Neuron (in vitro differentiated cells): ENCODE data around the gene NDFIP2.

Source experiments
- H2AFZ ChIP-seq: one replicate; pipeline ENCODE4 v1.6.1; 2013; ENCODE audit warnings: low read depth, mild to moderate bottlenecking, inconsistent platforms, low read length, moderate library complexity
- H3K27me3 ChIP-seq: one replicate; pipeline ENCODE4 v1.6.1; 2013; ENCODE audit warnings: low read length; ENCODE audit not compliant: insufficient read depth
- H3K36me3 ChIP-seq: one replicate; pipeline ENCODE4 v1.6.1; 2013; ENCODE audit warnings: low read length; ENCODE audit not compliant: insufficient read depth
- H3K4me1 ChIP-seq: one replicate; pipeline ENCODE4 v1.6.1; 2013; ENCODE audit warnings: low read length; ENCODE audit not compliant: insufficient read depth
- H3K4me3 ChIP-seq: 2 replicates; pipeline ENCODE4 v1.5.1; 2013; ENCODE audit warnings: mild to moderate bottlenecking, low read length, moderate library complexity
- H3K9me3 ChIP-seq: one replicate; pipeline ENCODE4 v1.6.1; 2013; ENCODE audit warnings: low read length

NDFIP2 gene

DNA sequence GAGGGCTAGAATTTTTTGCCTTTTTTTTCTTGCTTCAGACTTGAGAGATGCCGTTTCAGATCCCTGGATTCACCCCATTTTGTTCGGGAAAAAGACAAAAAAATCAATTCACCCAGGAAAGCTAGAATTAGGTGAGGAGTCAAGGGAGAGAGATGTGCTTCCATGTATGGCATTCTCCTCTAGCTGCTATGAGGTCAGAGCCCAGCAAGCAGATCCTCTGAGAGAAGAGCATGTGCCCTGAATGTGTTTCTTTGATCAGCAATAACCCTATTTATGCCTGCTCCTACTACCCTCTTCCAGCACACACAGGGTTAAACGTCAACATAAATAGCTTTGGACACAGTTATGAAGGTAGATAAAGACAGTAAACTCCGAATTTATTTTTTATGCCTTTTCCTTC lies 53.6 kb downstream of the NDFIP2 start:
- Histone ChIP-seq H3K27me3 (no peaks in the 10 kb centered on the region), H3K9me3 (no peaks in the 10 kb centered on the region), H3K4me3 (no peak overlapping the region), H3K4me1 (no peaks in the 10 kb centered on the region), H3K36me3 (no peaks in the 10 kb centered on the region), H2AFZ (no peak overlapping the region)

DNA sequence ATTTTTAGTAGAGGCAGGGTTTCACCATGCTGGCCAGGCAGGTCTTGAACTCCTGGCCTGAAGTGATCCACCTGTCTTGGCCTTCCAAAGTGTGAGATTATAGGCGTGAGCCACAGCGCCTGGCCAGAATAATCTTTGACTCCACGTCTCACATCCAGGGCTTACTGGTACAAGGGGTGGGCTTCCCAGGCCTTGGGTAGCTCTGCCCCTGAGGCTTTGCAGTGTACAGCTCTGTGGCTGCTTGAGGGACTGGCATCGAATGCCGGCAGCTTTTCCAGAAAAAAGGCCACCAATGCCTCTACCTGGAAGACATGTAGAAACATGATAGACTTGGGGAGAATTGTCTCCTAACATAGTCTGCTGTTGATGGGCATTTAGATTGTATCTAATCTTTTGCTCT lies 57.8 kb downstream of the NDFIP2 start:
- no peak overlapping the region for H2AFZ ChIP-seq
- H3K4me1 ChIP-seq: no peaks in the 10 kb centered on the region
- H3K27me3 ChIP-seq: no peaks in the 10 kb centered on the region
- H3K36me3 ChIP-seq: no peaks in the 10 kb centered on the region
- no peak overlapping the region for H3K4me3 ChIP-seq
- H3K9me3 ChIP-seq: no peaks in the 10 kb centered on the region

DNA sequence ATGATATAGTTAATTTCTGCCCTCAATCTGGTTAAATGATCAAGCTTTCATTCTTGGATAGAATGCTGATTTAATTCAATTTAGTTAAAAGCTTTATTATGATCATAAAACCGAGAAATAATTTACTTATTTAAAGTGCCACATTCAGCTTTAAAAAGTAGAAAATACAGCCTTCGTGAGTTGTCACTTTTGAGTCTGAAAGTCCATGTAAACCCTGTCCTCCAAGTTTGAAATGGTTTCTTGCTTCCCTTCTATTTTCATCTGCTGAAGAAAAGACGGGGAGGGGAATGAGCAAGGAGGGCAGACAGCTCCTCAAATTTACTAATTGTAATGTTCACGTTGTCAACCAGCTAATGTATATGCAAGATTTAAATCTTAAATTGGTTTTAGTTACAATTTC lies 59.5 kb downstream of the NDFIP2 start:
- Histone ChIP-seq H3K27me3 (no peaks in the 10 kb centered on the region), H2AFZ (no peak overlapping the region), H3K36me3 (no peaks in the 10 kb centered on the region), H3K9me3 (no peaks in the 10 kb centered on the region), H3K4me1 (no peaks in the 10 kb centered on the region), H3K4me3 (no peak overlapping the region)

DNA sequence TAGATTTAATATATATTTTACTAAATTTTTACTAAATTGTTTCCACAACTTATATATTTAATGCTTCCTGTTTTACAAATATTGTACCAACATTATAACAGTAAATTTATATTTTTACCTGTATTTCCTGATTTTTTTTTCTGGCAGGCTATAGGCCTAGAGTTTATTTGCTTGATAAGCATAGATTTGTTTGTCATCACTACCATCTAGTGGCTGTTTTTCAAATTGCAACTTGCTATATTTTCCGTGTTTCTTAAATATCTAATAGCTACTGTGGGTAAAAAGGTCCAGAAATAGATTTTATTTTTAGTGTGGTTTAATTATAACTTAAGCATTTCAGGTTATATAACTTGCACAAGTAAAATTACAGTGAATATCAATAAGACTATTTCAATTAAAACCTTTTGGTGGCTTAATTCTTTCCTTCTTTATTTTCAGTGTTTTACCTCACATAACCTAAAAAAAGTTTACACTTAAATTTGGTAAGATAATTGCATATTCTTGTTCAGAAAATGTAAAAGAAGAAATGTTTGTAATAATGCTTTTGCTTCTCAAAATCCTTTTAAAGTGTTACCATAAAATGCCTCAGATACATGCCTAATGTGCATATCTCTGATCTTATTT lies 60.6 kb downstream of the NDFIP2 start:
- Histone ChIP-seq H3K4me3 (no peak overlapping the region), H3K27me3 (no peaks in the 10 kb centered on the region), H3K4me1 (no peaks in the 10 kb centered on the region), H3K36me3 (no peaks in the 10 kb centered on the region), H2AFZ (no peak overlapping the region), H3K9me3 (no peaks in the 10 kb centered on the region)

DNA sequence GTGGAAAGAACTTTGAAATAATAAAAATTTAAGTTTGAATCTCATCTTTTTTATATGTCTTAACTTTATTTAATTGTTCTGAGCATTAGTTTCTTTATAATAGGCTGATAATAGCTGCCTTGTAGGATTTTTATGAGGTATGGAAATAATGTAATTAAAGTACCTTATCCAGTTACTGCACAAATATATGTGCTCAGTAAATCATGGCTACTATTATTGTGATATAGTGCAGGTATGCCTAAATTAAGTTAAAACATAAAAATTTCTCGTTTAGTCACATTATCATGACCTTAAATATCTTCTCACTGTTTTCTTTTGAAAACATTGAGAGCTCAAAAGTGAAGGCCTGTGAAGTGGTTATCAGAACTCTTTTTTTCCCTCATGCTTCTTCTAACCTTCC lies 62.9 kb downstream of the NDFIP2 start:
- no peaks in the 10 kb centered on the region for H3K27me3 ChIP-seq

DNA sequence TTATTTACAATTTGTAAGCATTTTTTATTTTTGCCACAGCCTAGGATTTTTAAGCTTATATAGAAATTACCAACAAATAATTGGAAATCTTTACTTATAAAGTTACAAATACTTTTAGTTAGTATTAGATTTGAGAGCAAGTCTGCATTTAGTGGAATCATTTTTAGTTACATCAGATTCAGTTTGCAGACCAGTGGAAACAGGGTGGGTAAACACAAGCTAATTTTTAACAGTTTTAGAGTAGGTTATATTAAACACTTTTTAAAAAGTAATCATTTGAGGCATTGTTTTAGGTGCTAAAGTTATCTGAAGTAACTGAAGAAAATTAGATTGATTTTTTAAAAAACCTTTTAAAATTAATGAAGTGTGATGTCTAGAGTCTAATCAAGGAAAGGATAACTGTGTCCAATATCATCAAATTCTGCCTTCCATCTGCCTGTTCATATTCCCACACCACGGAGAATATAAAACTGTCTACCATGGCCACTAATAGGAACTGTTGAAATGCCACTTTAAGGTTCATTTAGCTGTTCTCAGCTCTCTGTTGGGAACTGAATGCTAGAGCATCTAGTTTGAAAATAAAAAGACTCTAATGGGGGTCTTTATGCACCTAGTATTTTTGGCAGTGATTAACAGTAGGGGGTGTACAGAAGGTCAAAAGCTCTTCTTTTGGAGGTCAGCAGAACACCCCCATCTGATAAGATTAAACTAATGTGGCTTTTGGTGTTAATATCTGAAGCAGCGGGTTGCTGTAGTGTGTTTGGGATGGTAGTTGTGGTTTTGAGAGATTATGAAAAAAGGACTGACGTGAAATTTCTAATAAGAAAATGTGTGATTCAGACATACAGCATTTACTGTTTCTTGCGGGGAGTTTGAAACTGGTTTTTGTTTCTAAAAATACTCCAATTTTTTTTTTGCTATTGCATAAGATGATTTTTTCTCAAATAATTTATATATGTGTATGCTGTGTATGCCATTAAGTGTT lies 66.5 kb downstream of the NDFIP2 start:
- Histone ChIP-seq H3K36me3 (no peaks in the 10 kb centered on the region), H3K27me3 (no peaks in the 10 kb centered on the region), H3K4me1 (no peaks in the 10 kb centered on the region), H3K4me3 (no peak overlapping the region), H3K9me3 (no peaks in the 10 kb centered on the region), H2AFZ (no peak overlapping the region)

More for the DNA sequence above, 62.9 kb downstream of the NDFIP2 start:
- Histone ChIP-seq H2AFZ (no peak overlapping the region), H3K36me3 (no peaks in the 10 kb centered on the region), H3K9me3 (no peaks in the 10 kb centered on the region), H3K4me1 (no peaks in the 10 kb centered on the region), H3K4me3 (no peak overlapping the region)

DNA sequence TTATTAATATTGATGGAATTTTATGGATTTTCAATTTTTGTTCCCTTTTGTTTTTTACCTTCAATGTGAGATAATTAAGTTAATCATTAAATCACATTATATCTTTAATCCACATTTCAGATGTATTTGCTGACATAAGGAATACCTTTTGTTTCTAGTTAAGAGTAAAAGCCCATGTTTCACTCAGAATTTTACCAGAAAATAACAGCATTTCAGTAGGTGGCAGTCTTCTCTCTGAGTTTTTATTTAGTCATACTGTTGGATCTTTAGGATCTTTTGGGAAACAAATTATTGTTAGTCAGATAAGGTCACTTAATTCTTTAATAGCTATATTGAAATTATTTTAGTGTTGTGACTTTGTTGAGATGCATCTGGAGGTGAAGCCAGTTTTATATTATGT lies 67.9 kb downstream of the NDFIP2 start:
- Histone ChIP-seq H3K4me1 (no peaks in the 10 kb centered on the region), H3K27me3 (no peaks in the 10 kb centered on the region), H2AFZ (no peak overlapping the region), H3K36me3 (no peaks in the 10 kb centered on the region), H3K9me3 (no peaks in the 10 kb centered on the region), H3K4me3 (no peak overlapping the region)

DNA sequence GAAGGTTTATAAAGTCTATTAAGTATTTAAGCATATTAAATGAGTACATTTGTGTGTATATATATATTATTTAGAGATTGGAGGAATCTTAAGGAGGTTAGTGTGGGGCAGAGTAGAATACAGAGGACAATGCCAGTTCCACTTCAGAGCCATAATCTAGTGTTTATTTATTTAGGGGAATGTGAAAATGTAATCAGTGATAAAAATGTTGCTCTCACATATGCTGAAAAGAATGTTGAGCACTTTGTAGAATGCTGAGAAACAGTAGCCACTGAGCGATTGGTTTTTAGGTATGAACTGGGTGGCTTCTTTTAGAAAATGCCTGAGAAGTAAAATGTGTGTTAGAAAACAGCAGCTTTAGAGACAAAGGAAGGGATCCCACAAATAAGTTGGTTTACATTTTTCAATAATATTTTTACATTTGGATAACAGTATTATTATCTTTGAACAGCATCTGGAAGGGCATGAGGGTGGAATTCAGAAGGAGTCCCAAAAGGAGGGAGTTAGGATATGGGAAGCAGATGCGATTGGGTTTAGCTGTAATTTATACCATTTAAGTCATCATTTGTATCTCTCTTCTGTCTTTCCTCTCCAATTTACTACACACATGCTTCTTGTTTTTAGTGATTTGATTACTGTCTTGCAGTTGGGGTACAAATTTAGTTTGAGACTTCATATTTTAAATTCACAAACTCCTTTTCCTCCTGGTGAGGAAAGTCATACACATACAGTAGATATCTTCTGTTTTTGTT lies 68.6 kb downstream of the NDFIP2 start:
- H3K4me1 ChIP-seq: no peaks in the 10 kb centered on the region
- no peaks in the 10 kb centered on the region for H3K27me3 ChIP-seq
- H3K9me3 ChIP-seq: no peaks in the 10 kb centered on the region
- H2AFZ ChIP-seq: no peak overlapping the region
- H3K36me3 ChIP-seq: no peaks in the 10 kb centered on the region
- no peak overlapping the region for H3K4me3 ChIP-seq

DNA sequence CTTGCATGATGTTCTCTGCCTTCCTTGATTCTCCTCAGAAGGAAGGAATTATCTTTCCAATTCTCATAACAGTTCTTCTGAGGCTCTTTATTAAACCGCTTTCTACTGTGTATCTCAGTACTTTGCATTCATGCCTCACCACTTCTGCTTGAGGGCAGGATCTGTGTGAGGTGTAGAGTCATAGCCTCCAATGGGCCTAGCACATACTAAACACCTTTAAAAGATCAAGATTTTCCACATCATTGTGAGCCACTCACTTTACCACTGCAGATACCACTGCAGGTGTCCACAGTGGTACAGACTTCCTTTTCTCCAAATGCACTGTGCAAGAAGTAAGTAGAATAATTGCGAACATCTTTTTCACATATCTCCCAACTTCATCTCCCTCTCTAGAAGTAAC lies 76.7 kb downstream of the NDFIP2 start:
- H3K4me3 ChIP-seq: no peak overlapping the region
- no peaks in the 10 kb centered on the region for H3K36me3 ChIP-seq
- no peak overlapping the region for H2AFZ ChIP-seq
- H3K9me3 ChIP-seq: peaks cover 3% of the 10 kb centered on the region
- no peaks in the 10 kb centered on the region for H3K4me1 ChIP-seq
- H3K27me3 ChIP-seq: no peaks in the 10 kb centered on the region

DNA sequence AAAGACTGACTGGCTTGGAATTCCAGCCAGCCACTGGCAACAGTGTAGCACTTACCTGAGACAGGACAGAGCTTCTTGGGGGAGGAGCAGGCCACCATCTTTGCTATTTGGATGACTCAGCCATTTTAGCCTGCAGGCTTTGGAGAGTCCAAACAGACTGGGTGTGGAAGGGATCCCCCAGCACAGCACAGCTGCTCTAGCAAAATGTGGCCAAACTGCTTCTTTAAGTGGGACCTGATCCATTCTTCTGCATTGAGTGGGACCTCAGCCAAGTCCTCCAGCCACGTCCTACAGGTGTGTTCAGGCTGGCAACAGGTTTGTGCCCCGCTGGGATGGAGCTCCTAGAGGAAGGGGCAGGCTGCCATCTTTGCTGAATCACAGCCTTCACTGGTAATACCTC lies 80.0 kb downstream of the NDFIP2 start:
- Histone ChIP-seq H3K9me3 (peaks cover 3% of the 10 kb centered on the region), H3K4me3 (no peak overlapping the region)

DNA sequence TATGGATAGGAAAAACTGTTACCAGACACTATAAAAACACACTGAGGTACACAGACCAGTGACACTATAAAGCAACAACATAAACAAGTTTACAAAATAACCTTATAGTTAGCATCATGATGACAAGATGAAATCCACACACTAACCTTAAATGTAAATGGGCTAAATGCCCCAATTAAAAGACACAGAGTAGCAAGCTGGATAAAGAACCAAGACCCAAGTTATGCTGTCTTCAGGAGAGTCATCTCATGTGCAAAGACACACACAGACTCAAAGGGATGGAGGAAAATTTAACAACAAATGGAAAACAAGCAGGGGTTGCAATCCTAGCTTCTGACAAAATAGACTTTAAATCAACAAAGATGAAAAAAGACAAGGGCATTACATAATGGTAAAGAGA lies 81.6 kb downstream of the NDFIP2 start:
- Histone ChIP-seq H3K9me3 (peaks cover 3% of the 10 kb centered on the region), H3K4me3 (no peak overlapping the region), H3K36me3 (no peaks in the 10 kb centered on the region), H3K27me3 (no peaks in the 10 kb centered on the region), H3K4me1 (no peaks in the 10 kb centered on the region), H2AFZ (no peak overlapping the region)

More for the DNA sequence above, 80.0 kb downstream of the NDFIP2 start:
- H2AFZ ChIP-seq: no peak overlapping the region
- H3K36me3 ChIP-seq: no peaks in the 10 kb centered on the region
- H3K27me3 ChIP-seq: no peaks in the 10 kb centered on the region
- H3K4me1 ChIP-seq: no peaks in the 10 kb centered on the region

DNA sequence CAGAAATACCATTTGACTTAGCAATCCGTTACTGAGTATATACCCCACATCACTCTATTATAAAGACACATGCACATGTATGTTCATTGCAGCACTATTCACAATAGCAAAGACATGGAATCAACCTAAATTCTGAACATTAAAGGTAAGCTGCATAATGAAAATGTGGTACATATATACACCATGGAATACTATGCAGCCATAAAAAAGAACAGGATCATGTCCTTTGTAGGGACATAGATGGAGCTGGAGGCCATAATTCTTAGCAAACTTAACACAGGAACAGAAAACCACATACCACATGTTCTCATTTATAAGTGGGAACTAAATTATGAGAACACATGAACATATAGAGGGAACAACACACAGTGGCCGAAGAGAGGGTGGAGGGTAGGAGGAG lies 85.2 kb downstream of the NDFIP2 start:
- Histone ChIP-seq H3K36me3 (no peaks in the 10 kb centered on the region), H3K4me1 (no peaks in the 10 kb centered on the region), H3K27me3 (no peaks in the 10 kb centered on the region), H3K4me3 (no peak overlapping the region), H3K9me3 (no peaks in the 10 kb centered on the region), H2AFZ (no peak overlapping the region)

DNA sequence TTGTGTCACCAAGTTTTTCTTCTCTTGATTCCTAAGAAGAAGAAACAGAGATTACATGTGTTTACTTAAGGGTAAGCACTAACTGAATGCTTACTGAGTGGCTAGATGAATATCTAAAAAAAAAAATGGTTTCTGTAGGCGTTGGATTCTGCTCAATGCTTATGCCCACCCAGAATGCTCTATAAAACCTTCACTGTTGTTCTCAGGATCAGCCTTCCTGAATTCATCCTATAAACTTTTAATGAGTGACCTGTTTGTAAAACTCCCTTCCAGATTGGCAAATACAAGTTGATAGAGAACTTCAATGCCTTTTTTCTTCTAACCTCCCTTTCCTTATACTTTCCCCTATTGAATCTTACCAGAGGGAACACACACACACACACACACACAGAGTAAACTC lies 90.2 kb downstream of the NDFIP2 start:
- Histone ChIP-seq H3K9me3 (no peaks in the 10 kb centered on the region), H2AFZ (no peak overlapping the region), H3K36me3 (no peaks in the 10 kb centered on the region), H3K27me3 (no peaks in the 10 kb centered on the region), H3K4me1 (no peaks in the 10 kb centered on the region), H3K4me3 (no peak overlapping the region)
